ENCODE measurements around the gene TSPAN15. TPM values are rescaled to one million over a fixed set of nuclear protein-coding genes. Genes with fewer than 3 reads are reported as not detected.

Gene TSPAN15
- total and polyA plus RNA-seq, 2 experiments from 2014 or later, result 0.34 TPM; not detected in 1

DNA sequence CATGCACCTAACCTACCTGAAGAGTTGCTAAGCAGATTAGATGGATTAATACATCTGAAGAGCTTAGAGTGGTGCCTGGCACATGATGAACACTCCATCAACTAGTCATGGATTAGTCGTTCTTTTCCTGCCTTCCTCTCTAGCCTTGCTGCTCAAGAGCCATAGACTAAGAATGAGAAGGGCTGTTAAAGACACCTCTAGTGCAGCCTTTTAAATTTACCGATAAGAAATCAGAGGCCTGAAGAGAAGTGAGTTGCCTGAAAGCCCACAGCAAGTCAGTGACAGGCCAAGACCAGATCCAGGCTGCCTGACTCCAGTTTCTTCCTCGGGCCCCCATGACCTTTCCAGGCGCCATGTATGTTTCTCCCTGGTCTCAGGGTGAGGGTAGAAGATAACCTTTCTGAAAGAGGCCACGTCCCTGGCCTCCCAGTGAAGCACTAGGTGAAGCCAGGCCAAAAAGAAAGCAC is 6.5 kb downstream of the TSPAN15 start:
- Histone ChIP-seq H4K20me1 (ENCODE audit: insufficient read depth) (no peaks in the 10 kb centered on the region), H3K4me3 (no peak overlapping the region), H3K9ac (no peak overlapping the region), H3K4me2 (ENCODE audit: unreplicated experiment) (no peak overlapping the region), H3K79me2 (ENCODE audit: insufficient read depth) (no peaks in the 10 kb centered on the region), H3K36me3 (ENCODE audit: low read depth) (no peaks in the 10 kb centered on the region), H3K27me3 (replicated peaks; ENCODE audit: insufficient read depth) (peaks cover 6% of the 10 kb centered on the region; the same call in 1 of the 2 replicates), H3F3A (ENCODE audit: insufficient read depth) (no peaks in the 10 kb centered on the region), H3K9me2 (ENCODE audit: insufficient read depth) (no peaks in the 10 kb centered on the region), H3K27ac (no peak overlapping the region), H3K4me1 (ENCODE audit: insufficient read depth) (0 out of 2 replicates have a peak, but pooled peaks cover 5% of the 10 kb centered on the region), H2AFZ (no peak overlapping the region), H3K9me3 (ENCODE audit: low read depth) (no peaks in the 10 kb centered on the region)
- in situ Hi-C loops (cut with MboI), result no loop called here
- WGBS, 2 experiments (ENCODE audit: low coverage in 1 of 2, low lambda C conversion rate in 2 of 2, missing lambda C conversion rate in 2 of 2), result 72 to 79% methylated on average over 5 of the region's 5 CpGs
- TF ChIP-seq EZH2phosphoT487 (IDR thresholded peaks at IDR 0.05; ENCODE audit: insufficient read depth, low read depth) (no peak), EZH2 (IDR thresholded peaks at IDR 0.05; ENCODE audit: insufficient read depth, poor library complexity, severe bottlenecking) (no peak)
- no peak for DNase-seq

DNA sequence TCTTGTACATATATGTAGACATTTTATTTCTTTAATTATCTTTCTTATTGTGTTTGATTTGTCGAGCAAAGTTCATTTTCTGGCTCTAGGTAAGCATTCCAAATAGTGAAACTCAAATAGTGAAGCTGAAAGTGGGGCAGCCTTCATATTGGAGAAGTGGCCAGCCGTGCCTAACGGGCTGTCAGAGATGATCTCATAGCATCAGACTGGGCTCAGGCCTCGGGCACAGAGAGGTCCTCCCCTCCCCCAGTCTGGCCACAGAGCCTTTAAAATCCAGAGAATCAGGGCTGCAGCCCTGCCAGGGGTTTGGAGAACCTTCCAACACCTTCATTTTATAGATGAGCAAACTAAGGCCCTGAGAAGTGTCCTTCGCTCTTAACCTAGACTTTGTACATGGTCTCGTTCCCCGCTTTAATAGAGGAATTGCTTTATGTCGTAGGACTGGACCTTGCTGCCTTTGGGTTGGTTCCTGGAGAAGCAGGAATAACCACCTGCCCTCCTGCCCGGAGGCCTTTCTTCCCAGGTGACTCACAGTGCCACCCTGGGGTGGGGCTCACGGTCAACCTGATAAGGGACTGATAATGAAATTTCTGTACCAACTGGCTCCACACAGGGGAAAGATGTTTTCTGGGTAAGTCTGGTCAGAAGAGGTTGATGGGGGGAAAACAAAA is 7.3 kb downstream of the TSPAN15 start:
- in situ Hi-C loops (cut with MboI), result no loop called here
- H3K9ac ChIP-seq, result no peak overlapping the region
- no peaks in the 10 kb centered on the region for H3K36me3 ChIP-seq (ENCODE audit: low read depth)
- no peaks in the 10 kb centered on the region for H4K20me1 ChIP-seq (ENCODE audit: insufficient read depth)
- no peaks in the 10 kb centered on the region for H3K27me3 ChIP-seq (replicated peaks; ENCODE audit: insufficient read depth)
- TF ChIP-seq EZH2 (IDR thresholded peaks at IDR 0.05; ENCODE audit: insufficient read depth, poor library complexity, severe bottlenecking) (no peak), EZH2phosphoT487 (IDR thresholded peaks at IDR 0.05; ENCODE audit: insufficient read depth, low read depth) (no peak)
- DNase-seq, result no peak
- 75 to 78% methylated on average over 10 of the region's 10 CpGs for WGBS, 2 experiments (ENCODE audit: low coverage in 1 of 2, low lambda C conversion rate in 2 of 2, missing lambda C conversion rate in 2 of 2)
- no peaks in the 10 kb centered on the region for H3K79me2 ChIP-seq (ENCODE audit: insufficient read depth)
- 0 out of 2 replicates have a peak, but pooled peaks cover 5% of the 10 kb centered on the region for H3K4me1 ChIP-seq (ENCODE audit: insufficient read depth)
- no peak overlapping the region for H3K4me2 ChIP-seq (ENCODE audit: unreplicated experiment)
- no peak overlapping the region for H3K27ac ChIP-seq
- no peaks in the 10 kb centered on the region for H3K9me3 ChIP-seq (ENCODE audit: low read depth)
- no peak overlapping the region for H3K4me3 ChIP-seq
- H3K9me2 ChIP-seq (ENCODE audit: insufficient read depth), result no peaks in the 10 kb centered on the region
- H3F3A ChIP-seq (ENCODE audit: insufficient read depth), result no peaks in the 10 kb centered on the region
- H2AFZ ChIP-seq, result no peak overlapping the region

DNA sequence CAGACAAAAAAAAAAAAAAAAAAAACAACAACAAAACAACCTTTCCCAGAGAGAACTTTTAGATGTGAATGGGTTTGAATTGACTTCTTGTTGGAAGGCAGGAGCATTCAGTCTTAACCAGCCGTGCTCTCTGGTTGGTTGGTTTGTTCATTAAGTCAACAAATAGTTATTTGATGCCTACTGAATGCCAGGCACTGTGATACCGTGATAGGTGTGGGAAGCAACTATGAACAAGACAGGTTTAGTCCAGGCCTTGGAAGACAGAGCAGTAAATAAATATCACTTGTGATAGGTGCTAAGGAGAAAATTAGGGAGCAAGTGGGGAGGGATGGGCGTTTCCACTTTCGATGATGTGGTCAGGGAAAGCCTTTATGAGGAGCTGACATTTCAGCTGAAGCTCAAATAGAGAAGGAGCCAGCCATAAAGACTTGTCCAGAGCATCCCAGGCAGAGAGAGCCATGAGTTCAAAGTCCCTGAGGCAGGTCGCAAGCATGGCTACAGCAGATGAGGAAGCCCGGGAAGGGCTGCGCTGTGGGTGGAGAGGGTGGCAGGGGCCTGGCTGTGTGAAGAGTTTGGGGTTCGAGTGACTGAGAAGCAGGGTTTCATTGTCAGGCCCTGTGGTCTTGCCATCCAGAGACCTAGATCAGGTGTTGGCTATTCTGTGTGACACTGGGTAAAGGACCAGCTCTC is 8.0 kb downstream of the TSPAN15 start:
- no peak overlapping the region for H3K4me2 ChIP-seq (ENCODE audit: unreplicated experiment)
- TF ChIP-seq EZH2 (IDR thresholded peaks at IDR 0.05; ENCODE audit: insufficient read depth, poor library complexity, severe bottlenecking) (no peak), EZH2phosphoT487 (IDR thresholded peaks at IDR 0.05; ENCODE audit: insufficient read depth, low read depth) (no peak)
- H3K9me3 ChIP-seq (ENCODE audit: low read depth), result no peaks in the 10 kb centered on the region
- H3K36me3 ChIP-seq (ENCODE audit: low read depth), result no peaks in the 10 kb centered on the region
- WGBS, 2 experiments (ENCODE audit: low coverage in 1 of 2, low lambda C conversion rate in 2 of 2, missing lambda C conversion rate in 2 of 2), result 69 to 71% methylated on average over 8 of the region's 8 CpGs
- H2AFZ ChIP-seq, result no peak overlapping the region
- DNase-seq, result no peak
- H3K4me1 ChIP-seq (ENCODE audit: insufficient read depth), result 0 out of 2 replicates have a peak, but pooled peaks cover 5% of the 10 kb centered on the region
- H3K4me3 ChIP-seq, result no peak overlapping the region
- no peak overlapping the region for H3K9ac ChIP-seq
- in situ Hi-C loops (cut with MboI), result no loop called here
- H4K20me1 ChIP-seq (ENCODE audit: insufficient read depth), result no peaks in the 10 kb centered on the region
- no peaks in the 10 kb centered on the region for H3K27me3 ChIP-seq (replicated peaks; ENCODE audit: insufficient read depth)
- no peak overlapping the region for H3K27ac ChIP-seq
- no peaks in the 10 kb centered on the region for H3K9me2 ChIP-seq (ENCODE audit: insufficient read depth)
- no peaks in the 10 kb centered on the region for H3F3A ChIP-seq (ENCODE audit: insufficient read depth)
- no peaks in the 10 kb centered on the region for H3K79me2 ChIP-seq (ENCODE audit: insufficient read depth)

DNA sequence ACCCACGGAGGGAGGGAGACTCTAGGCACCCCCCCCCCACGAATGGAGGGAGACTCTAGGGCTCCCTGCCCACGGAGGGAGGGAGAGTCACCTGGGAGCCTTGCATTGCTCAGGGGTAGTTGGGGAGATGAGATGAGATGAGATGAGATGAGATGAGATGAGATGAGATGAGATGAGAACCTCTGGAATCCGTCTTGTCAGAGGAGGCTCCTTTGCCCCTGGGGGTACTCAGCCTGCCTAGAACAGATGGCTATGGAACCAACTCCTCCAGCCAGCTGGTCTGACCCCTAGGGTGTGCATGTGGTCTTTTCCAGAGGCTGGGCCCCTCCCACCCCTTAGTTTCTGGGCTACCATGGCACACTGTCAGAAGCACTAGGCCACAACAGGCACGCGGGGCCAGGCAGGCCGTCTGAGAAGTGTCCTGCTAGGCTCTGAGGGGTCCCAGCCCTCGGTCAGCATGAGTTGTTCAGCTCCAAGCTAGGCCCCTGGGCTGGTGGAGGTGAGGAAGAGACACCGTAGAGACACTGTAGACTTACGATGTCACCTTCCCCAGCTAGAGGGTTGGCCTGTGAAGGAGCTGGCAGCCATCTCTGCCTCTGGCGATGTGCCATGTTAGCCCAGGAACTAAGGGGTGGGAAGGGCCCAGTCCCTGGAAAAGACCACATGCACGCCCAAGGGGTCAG is 8.8 kb downstream of the TSPAN15 start:
- H3K27ac ChIP-seq, result no peak overlapping the region
- TF ChIP-seq EZH2 (IDR thresholded peaks at IDR 0.05; ENCODE audit: insufficient read depth, poor library complexity, severe bottlenecking) (no peak), EZH2phosphoT487 (IDR thresholded peaks at IDR 0.05; ENCODE audit: insufficient read depth, low read depth) (no peak)
- no peak overlapping the region for H3K9ac ChIP-seq
- H2AFZ ChIP-seq, result no peak overlapping the region
- H3K4me2 ChIP-seq (ENCODE audit: unreplicated experiment), result no peak overlapping the region
- no peaks in the 10 kb centered on the region for H3K36me3 ChIP-seq (ENCODE audit: low read depth)
- H4K20me1 ChIP-seq (ENCODE audit: insufficient read depth), result no peaks in the 10 kb centered on the region
- in situ Hi-C loops (cut with MboI), result no loop called here
- H3K79me2 ChIP-seq (ENCODE audit: insufficient read depth), result no peaks in the 10 kb centered on the region
- no peak for DNase-seq
- no peak overlapping the region for H3K4me3 ChIP-seq
- H3K27me3 ChIP-seq (replicated peaks; ENCODE audit: insufficient read depth), result no peaks in the 10 kb centered on the region
- no peaks in the 10 kb centered on the region for H3K9me2 ChIP-seq (ENCODE audit: insufficient read depth)
- no peaks in the 10 kb centered on the region for H3F3A ChIP-seq (ENCODE audit: insufficient read depth)
- H3K4me1 ChIP-seq (ENCODE audit: insufficient read depth), result 0 out of 2 replicates have a peak, but pooled peaks cover 5% of the 10 kb centered on the region
- no peaks in the 10 kb centered on the region for H3K9me3 ChIP-seq (ENCODE audit: low read depth)
- WGBS, 2 experiments (ENCODE audit: low coverage in 1 of 2, low lambda C conversion rate in 2 of 2, missing lambda C conversion rate in 2 of 2), result 71 to 80% methylated on average over 11 to 12 of the region's 12 CpGs

Measured in GM23248 (cell line).